ENCODE results near the gene OTUD1. TPM values are rescaled to one million over a fixed set of nuclear protein-coding genes. Genes with fewer than 3 reads are reported as not detected.

The OTUD1 gene
- total and polyA plus RNA-seq, 10 of the 15 experiments (the other 5 are each of a cell fraction or from before 2014, with no cell fraction given): 0.18 to 1.6 (median 0.63) TPM; not detected in 1

DNA sequence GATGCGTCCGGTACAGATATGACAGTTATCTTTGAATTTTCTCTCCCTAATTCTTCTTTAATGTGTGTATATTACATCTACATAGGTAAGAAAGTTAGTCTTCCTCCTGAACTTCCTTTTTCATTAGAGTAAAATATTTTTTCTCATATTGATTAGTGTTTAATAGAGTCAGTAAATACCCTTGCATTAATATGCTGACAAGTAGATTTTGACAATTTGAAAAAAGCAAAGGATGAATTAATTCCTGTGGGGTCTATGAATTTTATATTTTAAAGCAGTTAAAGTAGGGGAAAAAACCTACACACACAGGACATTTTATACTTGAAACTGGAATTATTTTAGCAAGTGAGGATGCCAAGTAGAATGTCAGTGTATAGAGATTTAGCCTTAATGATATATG, 9.4 kb downstream of the OTUD1 start:
- Histone ChIP-seq H3K79me2 (ENCODE audit: control insufficient read depth, insufficient read depth, low read length) (no peaks in the 10 kb centered on the region), H3K27me3 (replicated peaks in 1 of 2; ENCODE audit: control insufficient read depth in 2 of 2, insufficient read depth in 2 of 2, low read length in 1 of 2) (no peaks in the 10 kb centered on the region), H3K36me3 (ENCODE audit: control insufficient read depth in 2 of 2, insufficient read depth in 2 of 2, low read length in 1 of 2) (no peaks in the 10 kb centered on the region), H3K9me3 (replicated peaks; ENCODE audit: control insufficient read depth, insufficient read depth, low read length) (no peaks in the 10 kb centered on the region), H4K20me1 (ENCODE audit: control insufficient read depth, insufficient read depth) (no peaks in the 10 kb centered on the region), H3K9ac (ENCODE audit: control insufficient read depth, insufficient read depth, low read length) (no peak overlapping the region), H2AFZ (ENCODE audit: control insufficient read depth, low read depth, low read length) (no peak overlapping the region), H3K27ac (ENCODE audit: control insufficient read depth, insufficient read depth) (no peak overlapping the region), H3K4me3 (no peak overlapping the region), H3K4me1 (ENCODE audit: control insufficient read depth, insufficient read depth, low read length) (peaks cover 5% of the 10 kb centered on the region; the same call in 1 of the 2 replicates), H3K4me2 (ENCODE audit: control insufficient read depth, insufficient read depth) (no peak overlapping the region)
- DNase-seq (ENCODE audit: low read depth, low spot score) (no peak), FAIRE-seq (no peak), ATAC-seq (no peak)
- 100% methylated on average over 2 of the region's 2 CpGs for WGBS (ENCODE audit: insufficient coverage, insufficient replicate concordance, low lambda C conversion rate, missing lambda C conversion rate)
- POLR2A ChIA-PET: no interaction called here
- RAD21 ChIA-PET (ENCODE audit: unreplicated experiment): no interaction called here
- in situ Hi-C loops (cut with MboI): no loop called here
- CTCF ChIA-PET: no interaction called here
- TF ChIP-seq, protein P1, sequence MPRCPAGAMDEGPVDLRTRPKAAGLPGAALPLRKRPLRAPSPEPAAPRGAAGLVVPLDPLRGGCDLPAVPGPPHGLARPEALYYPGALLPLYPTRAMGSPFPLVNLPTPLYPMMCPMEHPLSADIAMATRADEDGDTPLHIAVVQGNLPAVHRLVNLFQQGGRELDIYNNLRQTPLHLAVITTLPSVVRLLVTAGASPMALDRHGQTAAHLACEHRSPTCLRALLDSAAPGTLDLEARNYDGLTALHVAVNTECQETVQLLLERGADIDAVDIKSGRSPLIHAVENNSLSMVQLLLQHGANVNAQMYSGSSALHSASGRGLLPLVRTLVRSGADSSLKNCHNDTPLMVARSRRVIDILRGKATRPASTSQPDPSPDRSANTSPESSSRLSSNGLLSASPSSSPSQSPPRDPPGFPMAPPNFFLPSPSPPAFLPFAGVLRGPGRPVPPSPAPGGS (IDR thresholded peaks at IDR 0.05; ENCODE audit: borderline replicate concordance, insufficient read depth, low read depth, low read length, poor library complexity, severe bottlenecking): no peak
- TF ChIP-seq, protein P2, sequence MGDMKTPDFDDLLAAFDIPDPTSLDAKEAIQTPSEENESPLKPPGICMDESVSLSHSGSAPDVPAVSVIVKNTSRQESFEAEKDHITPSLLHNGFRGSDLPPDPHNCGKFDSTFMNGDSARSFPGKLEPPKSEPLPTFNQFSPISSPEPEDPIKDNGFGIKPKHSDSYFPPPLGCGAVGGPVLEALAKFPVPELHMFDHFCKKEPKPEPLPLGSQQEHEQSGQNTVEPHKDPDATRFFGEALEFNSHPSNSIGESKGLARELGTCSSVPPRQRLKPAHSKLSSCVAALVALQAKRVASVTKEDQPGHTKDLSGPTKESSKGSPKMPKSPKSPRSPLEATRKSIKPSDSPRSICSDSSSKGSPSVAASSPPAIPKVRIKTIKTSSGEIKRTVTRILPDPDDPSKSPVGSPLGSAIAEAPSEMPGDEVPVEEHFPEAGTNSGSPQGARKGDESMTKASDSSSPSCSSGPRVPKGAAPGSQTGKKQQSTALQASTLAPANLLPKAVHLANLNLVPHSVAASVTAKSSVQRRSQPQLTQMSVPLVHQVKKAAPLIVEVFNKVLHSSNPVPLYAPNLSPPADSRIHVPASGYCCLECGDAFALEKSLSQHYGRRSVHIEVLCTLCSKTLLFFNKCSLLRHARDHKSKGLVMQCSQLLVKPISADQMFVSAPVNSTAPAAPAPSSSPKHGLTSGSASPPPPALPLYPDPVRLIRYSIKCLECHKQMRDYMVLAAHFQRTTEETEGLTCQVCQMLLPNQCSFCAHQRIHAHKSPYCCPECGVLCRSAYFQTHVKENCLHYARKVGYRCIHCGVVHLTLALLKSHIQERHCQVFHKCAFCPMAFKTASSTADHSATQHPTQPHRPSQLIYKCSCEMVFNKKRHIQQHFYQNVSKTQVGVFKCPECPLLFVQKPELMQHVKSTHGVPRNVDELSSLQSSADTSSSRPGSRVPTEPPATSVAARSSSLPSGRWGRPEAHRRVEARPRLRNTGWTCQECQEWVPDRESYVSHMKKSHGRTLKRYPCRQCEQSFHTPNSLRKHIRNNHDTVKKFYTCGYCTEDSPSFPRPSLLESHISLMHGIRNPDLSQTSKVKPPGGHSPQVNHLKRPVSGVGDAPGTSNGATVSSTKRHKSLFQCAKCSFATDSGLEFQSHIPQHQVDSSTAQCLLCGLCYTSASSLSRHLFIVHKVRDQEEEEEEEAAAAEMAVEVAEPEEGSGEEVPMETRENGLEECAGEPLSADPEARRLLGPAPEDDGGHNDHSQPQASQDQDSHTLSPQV (IDR thresholded peaks at IDR 0.05): no peak
- TF ChIP-seq SMAD5 (IDR thresholded peaks at IDR 0.05; ENCODE audit: low read depth) (no peak), POLR2AphosphoS2 (IDR thresholded peaks at IDR 0.05; ENCODE audit: low read depth, low read length) (no peak), IKZF1 (conservative IDR thresholded peaks at IDR 0.05) (no peak), NR2C1 (IDR thresholded peaks at IDR 0.05) (no peak), RB1 (IDR thresholded peaks at IDR 0.05; ENCODE audit: borderline replicate concordance) (no peak), HCFC1 (IDR thresholded peaks at IDR 0.05; ENCODE audit: low read length) (no peak), CBX5 (IDR thresholded peaks at IDR 0.05; ENCODE audit: low read depth) (no peak), ZSCAN29 (IDR thresholded peaks at IDR 0.05) (no peak)
- TF ChIP-seq, protein P3, sequence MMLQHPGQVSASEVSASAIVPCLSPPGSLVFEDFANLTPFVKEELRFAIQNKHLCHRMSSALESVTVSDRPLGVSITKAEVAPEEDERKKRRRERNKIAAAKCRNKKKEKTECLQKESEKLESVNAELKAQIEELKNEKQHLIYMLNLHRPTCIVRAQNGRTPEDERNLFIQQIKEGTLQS (IDR thresholded peaks at IDR 0.05; ENCODE audit: borderline replicate concordance, extremely low read depth, low read depth, low read length): no peak
- TF ChIP-seq, protein P4, sequence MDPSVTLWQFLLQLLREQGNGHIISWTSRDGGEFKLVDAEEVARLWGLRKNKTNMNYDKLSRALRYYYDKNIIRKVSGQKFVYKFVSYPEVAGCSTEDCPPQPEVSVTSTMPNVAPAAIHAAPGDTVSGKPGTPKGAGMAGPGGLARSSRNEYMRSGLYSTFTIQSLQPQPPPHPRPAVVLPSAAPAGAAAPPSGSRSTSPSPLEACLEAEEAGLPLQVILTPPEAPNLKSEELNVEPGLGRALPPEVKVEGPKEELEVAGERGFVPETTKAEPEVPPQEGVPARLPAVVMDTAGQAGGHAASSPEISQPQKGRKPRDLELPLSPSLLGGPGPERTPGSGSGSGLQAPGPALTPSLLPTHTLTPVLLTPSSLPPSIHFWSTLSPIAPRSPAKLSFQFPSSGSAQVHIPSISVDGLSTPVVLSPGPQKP (IDR thresholded peaks at IDR 0.05; ENCODE audit: low read depth, low read length): no peak
- SMC1A ChIA-PET (ENCODE audit: uncharacterized antibody, unreplicated experiment): no interaction called here
- intact Hi-C loops (cut with micrococcal nuclease; ENCODE audit: unreplicated experiment): no loop called here
- no TSS peak for BruUV-seq (replicated peaks)

Measured in GM12878 (cell line).